Measurements from ENCODE around the gene IRF2BP2. TPM values are rescaled to one million over a fixed set of nuclear protein-coding genes. Genes with fewer than 3 reads are reported as not detected.
A peak's percentile ranks its signal among the peaks of the same experiment; 100 is the strongest.

The IRF2BP2 gene
- total and polyA plus RNA-seq, 10 of the 15 experiments (the other 5 are each of a cell fraction or from before 2014, with no cell fraction given) = 7.5 to 114 (median 52.3) TPM

- TF ChIP-seq NFYA (IDR thresholded peaks at IDR 0.05; ENCODE audit: borderline replicate concordance, low read depth, low read length) (no peak), MTA3 (IDR thresholded peaks at IDR 0.05; ENCODE audit: borderline replicate concordance, low read length) (no peak), NR2C2 (IDR thresholded peaks at IDR 0.05; ENCODE audit: borderline replicate concordance, control insufficient read depth, insufficient read length, low read depth) (no peak), NR2F1 (conservative IDR thresholded peaks at IDR 0.05) (peak; percentile 73; the same call in 1 of the 2 replicates), RCOR1 (conservative IDR thresholded peaks at IDR 0.05; ENCODE audit: low read depth, low read length) (no peak), CREB1 (IDR thresholded peaks at IDR 0.05; ENCODE audit: low read depth) (peak; percentile 52; the same call in 1 of the 2 replicates), SKIL (IDR thresholded peaks at IDR 0.05; ENCODE audit: low read depth, poor library complexity, severe bottlenecking) (no peak), IRF5 (IDR thresholded peaks at IDR 0.05; ENCODE audit: borderline replicate concordance) (no peak), E2F4 (IDR thresholded peaks at IDR 0.05; ENCODE audit: low read depth, low read length) (no peak), ZNF622 (IDR thresholded peaks at IDR 0.05) (no peak), POLR2AphosphoS2 (IDR thresholded peaks at IDR 0.05; ENCODE audit: low read depth, low read length) (peak; percentile 67; the same call in 1 of the 2 replicates), PAX8 (IDR thresholded peaks at IDR 0.05) (no peak), SMARCA5 (IDR thresholded peaks at IDR 0.05) (no peak), IRF4 (IDR thresholded peaks at IDR 0.05; ENCODE audit: low read depth, low read length) (no peak), HCFC1 (IDR thresholded peaks at IDR 0.05; ENCODE audit: low read length) (no peak), MLLT1 (IDR thresholded peaks at IDR 0.05) (peak; percentile 72), SPI1 (IDR thresholded peaks at IDR 0.05; ENCODE audit: borderline replicate concordance, insufficient read depth, low read depth, low read length) (no peak), TCF12 (IDR thresholded peaks at IDR 0.05; ENCODE audit: low read depth, low read length) (peak; percentile 84; the same call in 1 of the 2 replicates), BCL3 (IDR thresholded peaks at IDR 0.05; ENCODE audit: borderline replicate concordance, insufficient read depth, low read depth, low read length, poor library complexity, severe bottlenecking) (peak; percentile 47), ASH2L (IDR thresholded peaks at IDR 0.05; ENCODE audit: borderline replicate concordance, low read depth) (no peak), EED (IDR thresholded peaks at IDR 0.05; ENCODE audit: low read depth) (peak; percentile 48; the same call in 1 of the 2 replicates), CHD1 (IDR thresholded peaks at IDR 0.05; ENCODE audit: low read depth, low read length) (no peak)
Measured at GRCh38 chr1:234599617-234600417, 10.2 kb downstream of the IRF2BP2 start (continued).
